Tongue (tissue), 2 donors: ENCODE measurements around the gene FAM120AOS. TPM values are rescaled to one million over a fixed set of nuclear protein-coding genes. Genes with fewer than 3 reads are reported as not detected.
"Not testable (repeated sequence)": the region's sequence is repeated elsewhere in the genome, so short reads cannot be mapped to it uniquely, and the experiment has no call there.

ENCODE experiments used
- DNase-seq: peaks from one replicate; pipeline ENCODE4 v3.0.0-alpha.2; 2015
- total RNA-seq: library from RNA; depleted of rRNA; stranded (reverse); fragments of >200 nt; gene quantifications from one replicate; pipeline ENCODE4 v1.2.3, GENCODE V29; 2014

The FAM120AOS gene
- total RNA-seq, 1 donor from 2014 or later, result 40.6 TPM

GRCh38 chr9:93467062-93467416, 13.7 kb upstream of the FAM120AOS start:
- DNase-seq, result no peak

- no peak for DNase-seq
These were observed 13.2 kb upstream of the FAM120AOS start for GRCh38 chr9:93466416-93467061.

- DNase-seq, result no peak
These were observed 12.5 kb upstream of the FAM120AOS start for GRCh38 chr9:93465855-93466254.

- no peak for DNase-seq
These were observed 11.5 kb upstream of the FAM120AOS start for GRCh38 chr9:93464876-93465275.

GRCh38 chr9:93464395-93464794, 11.0 kb upstream of the FAM120AOS start:
- no peak for DNase-seq

GRCh38 chr9:93463638-93464248, 10.4 kb upstream of the FAM120AOS start:
- DNase-seq, result no peak

- no peak for DNase-seq
These were observed 8.4 kb upstream of the FAM120AOS start for GRCh38 chr9:93461821-93462220.

- no peak for DNase-seq
These were observed 8.0 kb upstream of the FAM120AOS start for GRCh38 chr9:93461414-93461743.

- no peak for DNase-seq
These were observed 7.5 kb upstream of the FAM120AOS start for GRCh38 chr9:93460689-93461413.

- peak; percentile 13 for DNase-seq
These were observed 6.1 kb upstream of the FAM120AOS start for GRCh38 chr9:93459432-93459847.

GRCh38 chr9:93458712-93459111, 5.3 kb upstream of the FAM120AOS start:
- no peak for DNase-seq

- no peak for DNase-seq
These were observed 3.6 kb upstream of the FAM120AOS start for GRCh38 chr9:93457006-93457405.

GRCh38 chr9:93456504-93456903, 3.1 kb upstream of the FAM120AOS start:
- no peak for DNase-seq

GRCh38 chr9:93456022-93456421, 2.6 kb upstream of the FAM120AOS start:
- DNase-seq, result no peak

- no peak for DNase-seq
These were observed 703 bp downstream of the FAM120AOS start for GRCh38 chr9:93452710-93453046.

GRCh38 chr9:93451849-93452709, 1.3 kb downstream of the FAM120AOS start:
- peak; percentile 45 for DNase-seq

- DNase-seq, result peak; percentile 91
These were observed 2.2 kb downstream of the FAM120AOS start, which contains the start of gene FAM120A for GRCh38 chr9:93450945-93451815. Gene FAM120A, plus strand, starts transcription at chr9:93451685. Its CDS starts 231 bp downstream, at chr9:93451916.

- no peak for DNase-seq
These were observed 5.7 kb downstream of the FAM120AOS start for GRCh38 chr9:93447655-93448054.

GRCh38 chr9:93446073-93446472, 7.3 kb downstream of the FAM120AOS start:
- no peak for DNase-seq

GRCh38 chr9:93440896-93441580, 12.3 kb downstream of the FAM120AOS start:
- no peak for DNase-seq

- not testable (repeated sequence) for DNase-seq
These were observed 14.1 kb downstream of the FAM120AOS start for GRCh38 chr9:93439301-93439700.
